SW 1271 (cell line): ENCODE measurements around the gene GNB1.
"Not testable (repeated sequence)": the region's sequence is repeated elsewhere in the genome, so short reads cannot be mapped to it uniquely, and the experiment has no call there.

Source experiments
- DNase-seq, 2 experiments: peaks; one replicate each; lab custom pipeline; 2025; lab: John Stamatoyannopoulos, UW

Gene GNB1

GRCh38 chr1:1890506-1891348 is at the start of gene GNB1:
Gene GNB1, minus strand, starts transcription at chr1:1891087. Its CDS starts 65,634 bp downstream, at chr1:1825453.
- peak; percentile 29 to 70 for DNase-seq

- DNase-seq, result no peak
Measured at GRCh38 chr1:1940123-1940425, 49.2 kb upstream of the GNB1 start.

GRCh38 chr1:1939296-1940122 is 48.6 kb upstream of the GNB1 start:
- DNase-seq, result no peak

GRCh38 chr1:1938613-1939295 is 47.9 kb upstream of the GNB1 start:
- no peak for DNase-seq

GRCh38 chr1:1938276-1938573 is 47.3 kb upstream of the GNB1 start:
- no peak for DNase-seq

- no peak for DNase-seq
Measured at GRCh38 chr1:1937549-1938275, 46.8 kb upstream of the GNB1 start.

- DNase-seq, result no peak
Measured at GRCh38 chr1:1937061-1937460, 46.2 kb upstream of the GNB1 start.

GRCh38 chr1:1934848-1935247 is 44.0 kb upstream of the GNB1 start:
- DNase-seq, result not testable (repeated sequence)

GRCh38 chr1:1929639-1930545 is 39.0 kb upstream of the GNB1 start:
- no peak for DNase-seq

GRCh38 chr1:1929102-1929638 is 38.3 kb upstream of the GNB1 start:
- DNase-seq, result no peak

GRCh38 chr1:1928231-1929101 is 37.6 kb upstream of the GNB1 start:
- no peak for DNase-seq

GRCh38 chr1:1927751-1928150 is 36.9 kb upstream of the GNB1 start:
- DNase-seq, result no peak

GRCh38 chr1:1926886-1927660 is 36.2 kb upstream of the GNB1 start:
- no peak for DNase-seq

GRCh38 chr1:1926346-1926811 is 35.5 kb upstream of the GNB1 start:
- DNase-seq, result no peak

GRCh38 chr1:1925437-1926345 is 34.8 kb upstream of the GNB1 start:
- DNase-seq, result no peak

- no peak for DNase-seq
Measured at GRCh38 chr1:1924849-1925248, 34.0 kb upstream of the GNB1 start.

GRCh38 chr1:1924386-1924785 is 33.5 kb upstream of the GNB1 start:
- DNase-seq, result no peak
